Measurements from ENCODE around the gene CDKN2D. TPM values are rescaled to one million over a fixed set of nuclear protein-coding genes. Genes with fewer than 3 reads are reported as not detected.

CDKN2D gene
- total and polyA plus RNA-seq, 10 of the 15 experiments (the other 5 are each of a cell fraction or from before 2014, with no cell fraction given), result 0.53 to 17.2 (median 6.7) TPM

GRCh38 chr19:10566658-10567410 lies 1.9 kb downstream of the CDKN2D start (continued):
- TF ChIP-seq NFYB (IDR thresholded peaks at IDR 0.05; ENCODE audit: insufficient read depth, low read depth, low read length) (no peak), CBFB (IDR thresholded peaks at IDR 0.05; ENCODE audit: low read depth) (peak; percentile 52; the same call in 1 of the 2 replicates), NFXL1 (IDR thresholded peaks at IDR 0.05; ENCODE audit: borderline replicate concordance) (no peak), NRF1 (conservative IDR thresholded peaks at IDR 0.05; ENCODE audit: low read depth, low read length) (no peak), BCLAF1 (IDR thresholded peaks at IDR 0.05) (no peak), HCFC1 (IDR thresholded peaks at IDR 0.05; ENCODE audit: low read length) (peak; percentile 21), IKZF1 (conservative IDR thresholded peaks at IDR 0.05) (0 out of 2 replicates have a peak, but pooled peaks have one; percentile 11), EP300 (IDR thresholded peaks at IDR 0.05; ENCODE audit: borderline replicate concordance in 1 of 2, control insufficient read depth in 1 of 2, low read depth in 2 of 2, low read length in 2 of 2) (0 out of 4 replicates have a peak, but pooled peaks of 1 of the 2 experiments have one; percentile 10), NR2C1 (IDR thresholded peaks at IDR 0.05) (no peak), BACH1 (IDR thresholded peaks at IDR 0.05; ENCODE audit: borderline replicate concordance) (no peak), STAT3 (IDR thresholded peaks at IDR 0.05; ENCODE audit: low read depth, low read length) (no peak), IKZF2 (IDR thresholded peaks at IDR 0.05) (peak in 1 of 2 experiments; percentile 2; a peak in 1 of 4 replicates), CBX5 (IDR thresholded peaks at IDR 0.05; ENCODE audit: low read depth) (no peak), TAF1 (IDR thresholded peaks at IDR 0.05; ENCODE audit: borderline replicate concordance, low read depth, low read length) (peak; percentile 79), ZBED1 (IDR thresholded peaks at IDR 0.05; ENCODE audit: borderline replicate concordance) (no peak), NBN (IDR thresholded peaks at IDR 0.05) (peak; percentile 86), MYC (IDR thresholded peaks at IDR 0.05; ENCODE audit: insufficient read depth, insufficient read length, insufficient replicate concordance, low read length, severe bottlenecking) (no peak), E2F4 (IDR thresholded peaks at IDR 0.05; ENCODE audit: low read depth, low read length) (no peak), CREM (IDR thresholded peaks at IDR 0.05; ENCODE audit: low read depth) (0 out of 2 replicates have a peak, but pooled peaks have one; percentile 18), POLR2AphosphoS5 (IDR thresholded peaks at IDR 0.05; ENCODE audit: low read length) (peak; percentile 73), POU2F2 (IDR thresholded peaks at IDR 0.05; ENCODE audit: borderline replicate concordance, low read depth, low read length) (0 out of 3 replicates have a peak, but pooled peaks have one; percentile 56), RCOR1 (conservative IDR thresholded peaks at IDR 0.05; ENCODE audit: low read depth, low read length) (0 out of 2 replicates have a peak, but pooled peaks have one; percentile 5), RBBP5 (conservative IDR thresholded peaks at IDR 0.05) (no peak), ZNF24 (IDR thresholded peaks at IDR 0.05) (no peak), YBX1 (IDR thresholded peaks at IDR 0.05) (no peak)

Data from GM12878 (cell line).